ENCODE results near the gene ABCC9. TPM values are rescaled to one million over a fixed set of nuclear protein-coding genes. Genes with fewer than 3 reads are reported as not detected.

ABCC9 gene
- total RNA-seq, 1 experiment from 2014 or later = not detected

DNA sequence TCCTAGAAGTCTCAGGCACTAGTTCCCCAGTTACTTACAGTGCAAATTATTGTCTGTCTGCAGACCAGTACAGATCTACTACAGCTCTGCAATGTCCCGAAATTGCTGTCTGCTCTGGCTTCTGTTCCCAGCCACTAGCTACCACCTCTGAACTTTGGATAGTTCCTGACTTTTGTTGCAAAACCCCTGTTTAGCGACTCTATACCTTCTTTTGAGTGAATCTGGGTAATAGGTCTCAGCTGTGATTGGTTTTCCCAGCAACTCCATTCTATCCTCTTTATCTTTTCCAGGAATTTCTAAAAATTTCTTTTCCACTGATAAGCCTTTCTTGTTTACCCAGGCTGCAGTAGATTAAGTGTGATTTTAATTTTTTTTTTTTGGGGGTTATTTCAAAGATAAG, 183.5 kb downstream of the ABCC9 start:
- Histone ChIP-seq H3K36me3 (ENCODE audit: insufficient read depth, low read length) (no peaks in the 10 kb centered on the region), H3K79me2 (ENCODE audit: low read length) (no peaks in the 10 kb centered on the region), H3K4me1 (ENCODE audit: low read length) (no peaks in the 10 kb centered on the region), H3K9me3 (ENCODE audit: low read length) (no peaks in the 10 kb centered on the region), H3K9ac (ENCODE audit: low read length) (no peak overlapping the region), H3K27me3 (ENCODE audit: low read length) (no peaks in the 10 kb centered on the region), H3K9me2 (replicated peaks; ENCODE audit: insufficient read depth, low read length) (no peaks in the 10 kb centered on the region), H3K4me2 (ENCODE audit: low read depth, low read length, poor library complexity, severe bottlenecking) (no peak overlapping the region), H3K4me3 (ENCODE audit: low read length) (no peak overlapping the region), H3K27ac (ENCODE audit: low read length) (no peak overlapping the region), H4K20me1 (ENCODE audit: insufficient read depth, low read depth, low read length) (no peaks in the 10 kb centered on the region), H2AFZ (ENCODE audit: low read length) (no peak overlapping the region)
- no peak for DNase-seq

DNA sequence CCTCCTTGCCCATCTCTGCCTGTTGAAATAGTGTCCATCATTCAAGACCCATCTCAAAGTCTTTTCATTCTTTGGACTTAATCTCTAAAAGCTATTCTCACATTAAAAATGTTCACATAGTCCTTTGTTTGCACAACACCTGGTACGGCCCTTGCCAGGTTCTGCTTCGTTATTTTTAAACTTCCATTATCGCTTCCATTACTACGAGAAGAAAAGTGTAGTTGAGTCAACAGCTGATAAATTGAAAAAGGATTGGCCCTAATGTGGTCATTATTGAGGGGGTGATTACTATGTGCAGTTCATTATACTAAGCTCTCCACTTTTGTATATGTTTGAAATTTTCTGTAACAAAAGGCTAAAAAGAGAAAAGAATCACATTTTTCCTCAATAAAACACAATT, 184.5 kb downstream of the ABCC9 start:
- no peak overlapping the region for H3K27ac ChIP-seq (ENCODE audit: low read length)
- H3K9ac ChIP-seq (ENCODE audit: low read length) = no peak overlapping the region
- no peaks in the 10 kb centered on the region for H3K79me2 ChIP-seq (ENCODE audit: low read length)
- no peaks in the 10 kb centered on the region for H3K36me3 ChIP-seq (ENCODE audit: insufficient read depth, low read length)
- no peak for DNase-seq
- H3K4me1 ChIP-seq (ENCODE audit: low read length) = no peaks in the 10 kb centered on the region
- H4K20me1 ChIP-seq (ENCODE audit: insufficient read depth, low read depth, low read length) = no peaks in the 10 kb centered on the region
- no peaks in the 10 kb centered on the region for H3K9me3 ChIP-seq (ENCODE audit: low read length)
- H3K4me3 ChIP-seq (ENCODE audit: low read length) = no peak overlapping the region
- no peak overlapping the region for H2AFZ ChIP-seq (ENCODE audit: low read length)
- H3K27me3 ChIP-seq (ENCODE audit: low read length) = no peaks in the 10 kb centered on the region
- no peaks in the 10 kb centered on the region for H3K9me2 ChIP-seq (replicated peaks; ENCODE audit: insufficient read depth, low read length)
- no peak overlapping the region for H3K4me2 ChIP-seq (ENCODE audit: low read depth, low read length, poor library complexity, severe bottlenecking)

DNA sequence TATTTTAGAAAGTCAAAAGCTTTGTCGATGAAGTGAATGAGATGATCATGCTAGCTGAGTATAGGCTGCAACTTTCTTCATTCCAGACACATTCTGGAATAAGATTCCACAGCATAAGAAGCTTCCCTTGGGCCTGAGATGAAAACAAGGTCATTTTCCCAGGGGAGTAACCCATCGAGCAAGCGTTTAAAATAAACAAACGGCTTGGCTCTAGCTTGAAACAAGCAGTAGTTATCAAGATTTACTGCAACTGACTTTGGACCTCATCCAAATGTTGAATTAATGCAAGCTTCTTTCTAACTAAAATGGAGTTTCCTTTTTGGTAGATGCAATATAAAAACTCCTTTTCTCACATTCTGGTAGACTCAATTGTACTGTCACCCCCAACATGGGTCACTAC, 189.7 kb downstream of the ABCC9 start:
- Histone ChIP-seq H3K4me3 (ENCODE audit: low read length) (no peak overlapping the region), H3K4me1 (ENCODE audit: low read length) (no peaks in the 10 kb centered on the region), H3K9ac (ENCODE audit: low read length) (no peak overlapping the region), H3K4me2 (ENCODE audit: low read depth, low read length, poor library complexity, severe bottlenecking) (no peak overlapping the region), H3K9me3 (ENCODE audit: low read length) (no peaks in the 10 kb centered on the region), H4K20me1 (ENCODE audit: insufficient read depth, low read depth, low read length) (no peaks in the 10 kb centered on the region), H3K79me2 (ENCODE audit: low read length) (no peaks in the 10 kb centered on the region), H2AFZ (ENCODE audit: low read length) (no peak overlapping the region), H3K36me3 (ENCODE audit: insufficient read depth, low read length) (no peaks in the 10 kb centered on the region), H3K9me2 (replicated peaks; ENCODE audit: insufficient read depth, low read length) (no peaks in the 10 kb centered on the region), H3K27me3 (ENCODE audit: low read length) (no peaks in the 10 kb centered on the region), H3K27ac (ENCODE audit: low read length) (no peak overlapping the region)
- DNase-seq = no peak

Small RNAs within 50 kb of the gene (small RNA-seq; reads per million reads assigned to genes)
- not detected for gene AC008250.2

Other genes starting within 250 kb of the ABCC9 start
- not detected in 2 replicates for gene KCNJ8, start 166.7 kb downstream of the ABCC9 start, total RNA-seq (2014; rRNA removed; shearing (Covaris generic); ENCODE audit: low replicate concordance)
- gene CMAS, start 104.8 kb upstream of the ABCC9 start, total RNA-seq (2014; rRNA removed; shearing (Covaris generic); ENCODE audit: low replicate concordance) = 34.0 and 35.8 TPM in 2 replicates

Measured in Karpas-422 (cell line).